GM21515 (cell line): ENCODE measurements around the gene TTC28.
"Not testable (repeated sequence)": the region's sequence is repeated elsewhere in the genome, so short reads cannot be mapped to it uniquely, and the experiment has no call there.

Experiments
- ATAC-seq: cut with Tn5 transposase; IDR thresholded peaks from one replicate; pipeline ENCODE4 v1.9.1; 2021; ENCODE audit not compliant: unreplicated experiment

The TTC28 gene

DNA sequence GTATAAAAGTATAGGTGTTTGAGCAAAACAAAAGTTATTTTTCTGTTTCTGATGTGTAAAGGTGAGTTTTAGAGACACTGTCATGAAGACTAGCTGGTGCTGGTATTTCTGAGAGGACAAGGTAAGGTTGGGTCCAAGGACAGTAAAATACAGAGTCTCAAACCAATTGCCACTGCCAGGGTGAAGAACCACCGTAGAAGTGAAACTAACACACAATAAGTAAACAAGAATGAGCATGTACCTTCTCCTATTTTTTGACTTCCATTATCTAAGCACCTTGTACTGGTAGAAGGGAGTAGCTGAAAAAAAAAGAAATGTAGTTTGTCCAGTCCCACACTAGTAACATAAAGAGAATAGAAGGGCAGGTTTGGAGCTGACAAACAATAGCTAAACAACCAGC, 117.3 kb downstream of the TTC28 start:
- ATAC-seq, result no peak

DNA sequence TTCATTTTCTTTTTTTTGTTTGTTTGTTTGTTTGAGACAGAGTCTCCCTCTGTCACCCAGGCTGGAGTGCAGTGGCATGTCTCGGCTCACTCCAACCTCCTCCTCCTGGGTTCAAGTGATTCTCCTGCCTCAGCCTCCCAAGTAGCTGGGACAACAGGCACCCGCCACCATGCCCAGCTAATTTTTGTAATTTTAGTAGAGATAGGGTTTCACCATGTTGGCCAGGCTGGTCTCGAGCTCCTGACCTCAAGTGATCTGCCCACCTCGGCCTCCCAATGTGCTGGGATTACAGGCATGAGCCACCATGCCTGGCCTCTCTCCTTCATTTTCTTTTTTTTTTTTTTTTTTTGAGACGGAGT, 118.9 kb downstream of the TTC28 start:
- not testable (repeated sequence) for ATAC-seq

DNA sequence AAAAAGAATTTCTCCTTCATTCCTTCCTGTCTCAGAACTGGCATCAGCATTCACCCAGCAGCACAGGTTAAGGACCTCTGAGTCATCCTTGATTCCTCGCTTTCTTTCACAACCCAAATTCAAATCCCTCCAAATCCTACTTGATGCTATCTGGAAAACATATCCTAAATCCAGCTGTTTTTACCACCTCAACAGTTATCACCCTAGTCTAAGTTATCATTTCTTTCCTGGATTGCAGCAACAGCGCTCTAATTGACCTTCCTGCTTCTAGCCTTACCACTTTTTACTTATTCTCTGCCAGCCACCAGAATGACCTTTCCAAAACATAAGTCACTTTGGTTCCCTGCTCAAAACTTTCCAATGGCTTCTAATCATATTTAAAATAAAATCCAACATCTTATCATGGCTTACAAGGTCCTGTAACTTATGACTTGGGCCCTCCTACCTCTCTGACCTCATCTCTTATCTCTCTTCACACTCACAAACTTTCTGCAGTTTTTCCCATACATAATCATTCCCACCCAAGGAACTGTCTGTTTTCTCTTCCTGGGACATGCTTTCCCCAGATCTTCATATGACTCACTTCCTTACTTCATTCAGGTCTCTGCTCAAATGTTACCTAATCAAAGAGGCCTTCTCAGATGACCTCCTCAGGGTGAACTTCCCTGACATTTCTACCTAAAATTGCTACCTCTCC, 119.4 kb downstream of the TTC28 start:
- no peak for ATAC-seq

DNA sequence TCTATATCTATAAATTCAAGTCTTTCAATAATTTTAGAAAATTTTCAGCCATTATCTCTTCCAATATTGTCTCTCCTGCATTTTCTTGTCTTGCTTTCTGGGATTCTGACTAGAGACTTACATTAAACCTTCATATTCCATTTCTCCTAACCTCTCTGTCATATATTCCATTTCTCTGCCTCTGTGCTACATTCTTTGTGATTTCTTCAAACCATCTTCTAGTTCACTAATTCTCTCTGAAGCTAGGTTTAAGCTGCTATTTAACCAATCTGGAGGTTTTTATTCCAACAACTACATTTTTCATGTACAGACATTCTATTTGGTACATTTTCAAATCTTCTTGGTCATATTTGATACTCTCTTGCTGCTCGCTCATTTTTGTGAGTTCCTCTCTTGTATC, 122.5 kb downstream of the TTC28 start:
- ATAC-seq, result no peak

GRCh38 chr22:28553108-28553866, 126.4 kb downstream of the TTC28 start:
- not testable (repeated sequence) for ATAC-seq

GRCh38 chr22:28548406-28548805, 131.2 kb downstream of the TTC28 start:
- no peak for ATAC-seq

GRCh38 chr22:28547132-28547842, 132.4 kb downstream of the TTC28 start:
- ATAC-seq, result no peak

DNA sequence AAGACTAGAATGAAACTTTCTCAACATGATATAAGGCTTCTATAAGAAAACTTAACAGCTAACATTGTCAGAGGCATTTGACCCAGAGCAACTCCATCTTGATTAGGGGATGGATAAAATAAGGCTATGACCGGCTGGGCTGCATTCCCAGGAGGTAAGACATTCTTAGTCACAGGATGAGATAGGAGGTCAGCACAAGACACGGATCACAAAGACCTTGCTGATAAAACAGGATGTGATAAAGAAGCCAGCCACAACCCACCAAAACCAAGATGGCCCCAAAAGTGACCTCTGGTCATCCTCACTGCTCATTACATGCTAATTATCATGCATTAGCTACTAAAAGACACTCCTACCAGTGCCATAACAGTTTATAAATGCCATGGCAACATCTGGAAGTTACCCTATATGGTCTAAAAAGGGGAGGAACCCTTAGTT, 135.2 kb downstream of the TTC28 start:
- ATAC-seq, result no peak

DNA sequence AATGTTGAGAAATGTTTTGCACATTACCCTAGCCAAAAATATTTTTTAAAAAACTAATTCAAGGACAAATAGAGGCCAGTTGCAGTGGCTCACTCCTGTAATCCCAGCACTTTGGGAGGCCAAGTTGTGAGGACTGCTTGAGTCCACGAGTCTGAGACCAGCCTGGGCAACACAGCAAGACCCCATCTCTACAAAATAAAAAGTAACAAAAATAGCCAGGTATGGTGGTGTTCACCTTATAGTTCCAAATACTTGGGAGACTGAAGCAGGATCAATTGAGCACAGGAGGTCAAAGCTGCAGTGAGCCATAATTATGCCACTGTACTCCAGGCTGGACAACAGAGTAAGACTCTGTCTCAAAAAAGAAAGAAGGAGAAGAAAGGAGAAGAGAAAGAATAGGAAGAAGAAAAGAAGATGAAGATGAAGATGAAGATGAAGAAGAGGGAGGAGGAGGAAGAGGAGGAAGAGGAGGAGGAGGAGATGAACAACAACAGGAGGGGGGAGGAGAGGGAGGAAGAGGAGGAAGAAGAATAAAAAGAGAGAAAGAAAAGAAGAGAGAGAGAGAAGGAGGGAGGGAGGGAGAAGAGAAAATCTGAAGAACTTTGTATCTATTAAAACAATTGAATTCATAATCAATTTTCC, 136.5 kb downstream of the TTC28 start:
- ATAC-seq, result no peak

GRCh38 chr22:28541137-28541536, 138.5 kb downstream of the TTC28 start:
- no peak for ATAC-seq

DNA sequence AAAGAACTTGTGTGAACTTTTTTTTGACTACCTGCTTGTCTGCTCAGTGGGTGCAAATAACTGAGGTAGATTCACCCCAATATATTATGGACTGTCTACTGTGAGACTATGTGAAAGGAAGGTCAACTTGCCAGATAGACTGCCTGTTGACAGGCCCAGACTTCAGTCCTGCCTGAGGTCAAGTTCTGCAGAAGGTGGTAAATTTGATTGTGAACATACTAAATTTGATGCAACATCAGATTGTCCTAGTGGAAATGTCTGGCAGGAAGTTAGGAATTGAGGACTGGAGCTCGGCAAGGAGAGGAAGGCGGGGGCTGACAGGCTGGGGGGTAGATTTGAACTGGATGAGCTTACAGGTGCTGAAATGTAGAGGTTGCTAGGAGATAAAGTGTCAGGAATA, 140.7 kb downstream of the TTC28 start:
- no peak for ATAC-seq

- ATAC-seq, result not testable (repeated sequence)
Observed at GRCh38 chr22:28530565-28530964, 149.1 kb downstream of the TTC28 start.

DNA sequence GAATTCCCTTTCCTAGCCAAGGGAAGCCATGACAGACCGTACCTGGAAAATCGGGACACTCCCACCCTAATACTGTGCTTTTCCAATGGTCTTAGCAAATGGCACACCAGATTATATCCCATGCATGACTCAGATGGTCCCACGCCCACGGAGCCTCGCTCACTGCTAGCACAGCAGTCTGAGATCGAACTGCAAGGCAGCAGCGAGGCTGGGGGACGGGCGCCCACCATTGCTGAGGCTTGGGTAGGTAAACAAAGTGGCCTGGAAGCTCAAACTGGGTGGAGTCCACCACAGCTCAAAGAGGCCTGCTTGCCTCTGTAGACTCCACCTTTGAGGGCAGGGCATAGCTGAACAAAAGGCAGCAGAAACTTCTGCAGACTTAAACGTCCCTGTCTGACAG, 150.5 kb downstream of the TTC28 start:
- ATAC-seq, result not testable (repeated sequence)

GRCh38 chr22:28521451-28521850, 158.2 kb downstream of the TTC28 start:
- ATAC-seq, result no peak

DNA sequence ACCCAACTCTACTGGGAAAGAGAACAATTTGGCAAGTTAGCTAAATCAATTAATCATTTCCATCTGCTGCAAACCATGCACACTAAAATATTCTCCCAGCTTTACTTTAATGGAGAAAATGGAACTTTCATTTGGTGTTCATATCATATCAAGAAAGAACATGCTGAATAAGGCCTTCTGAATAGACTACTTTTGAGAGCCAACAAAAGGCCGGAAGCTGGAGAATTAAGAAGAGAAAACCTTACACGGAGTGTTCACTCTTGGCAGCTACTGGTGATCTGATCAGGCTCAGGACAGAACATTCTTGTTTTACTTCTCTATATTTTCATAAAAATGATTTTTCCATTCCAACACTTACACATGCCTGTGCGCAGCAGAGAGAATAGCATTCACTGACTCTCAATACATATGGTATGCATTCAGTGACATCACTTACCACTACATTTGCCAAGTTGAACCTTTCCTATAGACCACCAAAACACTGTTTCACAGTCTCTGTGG, 165.3 kb downstream of the TTC28 start:
- no peak for ATAC-seq

GRCh38 chr22:28512387-28512786, 167.3 kb downstream of the TTC28 start:
- ATAC-seq, result not testable (repeated sequence)

GRCh38 chr22:28507896-28508295, 171.7 kb downstream of the TTC28 start:
- ATAC-seq, result no peak

DNA sequence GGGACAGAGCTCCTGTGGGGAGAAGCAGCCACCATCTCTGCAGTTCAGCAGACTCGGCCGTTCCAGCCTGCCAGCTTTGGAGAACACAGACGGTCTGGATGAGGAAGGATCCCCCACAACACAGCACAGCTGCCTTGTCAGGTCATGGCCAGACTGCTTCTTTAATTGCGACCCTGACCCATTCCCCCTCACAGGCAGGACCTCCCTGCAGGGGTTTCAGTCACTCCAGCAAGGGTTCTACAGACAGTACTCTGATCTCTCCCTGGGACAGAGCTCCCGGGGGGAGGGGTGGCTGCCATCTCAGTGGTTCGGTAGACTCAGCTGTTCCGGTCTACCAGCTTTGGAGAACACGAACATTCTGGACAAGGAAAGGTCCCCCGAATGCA, 173.5 kb downstream of the TTC28 start:
- ATAC-seq, result no peak

DNA sequence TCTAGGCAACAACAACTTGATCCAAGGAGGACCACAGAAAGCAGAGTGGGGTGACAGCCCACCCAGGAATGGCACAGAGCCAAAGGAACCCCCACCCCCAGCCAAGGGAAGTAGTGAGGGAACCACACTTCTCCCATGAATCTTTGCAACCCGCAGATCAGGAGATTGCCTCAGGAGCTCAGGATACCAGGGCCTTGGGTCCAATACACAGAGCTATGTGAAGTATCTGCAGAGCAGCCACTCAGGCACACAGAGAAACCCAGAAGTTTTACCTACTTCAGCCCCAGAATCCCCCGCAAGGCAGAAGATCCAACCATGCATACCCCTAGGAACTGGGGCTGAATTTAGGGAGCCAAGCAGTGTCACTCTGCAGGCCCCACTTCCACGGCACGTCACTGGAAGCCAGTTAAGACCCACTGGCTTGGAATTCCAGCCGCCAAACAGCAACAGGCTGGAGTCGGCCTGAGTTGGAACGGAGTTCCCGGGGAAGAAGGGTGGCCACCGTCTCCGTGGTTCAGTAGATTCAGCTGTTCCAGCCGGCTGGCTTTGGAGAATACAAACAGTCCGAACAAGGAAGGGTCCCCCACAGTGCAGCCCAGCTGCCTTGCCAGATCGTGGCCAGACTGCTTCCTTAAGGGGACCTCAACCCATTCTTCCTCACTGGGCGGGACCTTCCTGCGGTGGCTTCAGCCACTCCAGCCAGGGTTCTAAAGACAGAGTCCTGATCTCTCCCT, 174.1 kb downstream of the TTC28 start:
- ATAC-seq, result no peak

GRCh38 chr22:28500006-28500405, 179.6 kb downstream of the TTC28 start:
- ATAC-seq, result no peak

- ATAC-seq, result no peak
Observed at GRCh38 chr22:28498044-28498443, 181.6 kb downstream of the TTC28 start.
